WTC11 (cell line): ENCODE measurements around the gene TNKS2. TPM values are rescaled to one million over a fixed set of nuclear protein-coding genes. Genes with fewer than 3 reads are reported as not detected.

Source experiments
- ATAC-seq: fragments of 200-7000 bp; cut with Tn5 transposase; 2 replicates; pipeline ENCODE4 v1.10.0; 2021; ENCODE audit warnings: mild to moderate bottlenecking, moderate library complexity
- CTCF ChIA-PET: fragments of 300-600 bp; sonication (Branson Sonifier 250); formaldehyde crosslinking; loops from one replicate; lab custom pipeline; 2021; ENCODE audit warnings: antibody characterized with exemption; lab: Charles Lee
- POLR2A ChIA-PET: fragments of 350-600 bp; sonication (Branson Sonifier 250); formaldehyde crosslinking; loops from one replicate; lab custom pipeline; 2021; ENCODE audit warnings: antibody characterized with exemption; lab: Charles Lee
- DNase-seq: peaks from one replicate; pipeline ENCODE4 v3.0.0; 2021; ENCODE audit warnings: low spot score
- H3K27ac Mint-ChIP-seq: 2 replicates; pipeline ENCODE4 v1.8.0; 2021; ENCODE audit warnings: mixed read lengths
- H3K27me3 Mint-ChIP-seq: 2 replicates; pipeline ENCODE4 v1.8.0; 2021; ENCODE audit warnings: low read depth, mild to moderate bottlenecking, moderate library complexity, mixed read lengths
- H3K36me3 Mint-ChIP-seq: 2 replicates; pipeline ENCODE4 v1.8.0; 2021; ENCODE audit warnings: mixed read lengths
- H3K4me1 Mint-ChIP-seq: 2 replicates; pipeline ENCODE4 v1.8.0; 2022; ENCODE audit warnings: mixed read lengths
- H3K4me3 Mint-ChIP-seq: 2 replicates; pipeline ENCODE4 v1.8.0; 2021; ENCODE audit warnings: mild to moderate bottlenecking, moderate library complexity, mixed read lengths
- H3K9me3 Mint-ChIP-seq: 2 replicates; pipeline ENCODE4 v1.8.0; 2021; ENCODE audit warnings: mixed read lengths
- ARID4B ChIP-seq: sonication (generic); formaldehyde crosslinking; IDR thresholded peaks from 2 replicates; pipeline ENCODE4 v1.8.0; 2023; ENCODE audit warnings: missing genetic modification reagents, mild to moderate bottlenecking, borderline replicate concordance
- CBFB ChIP-seq: sonication (generic); formaldehyde crosslinking; IDR thresholded peaks from 2 replicates; pipeline ENCODE4 v1.8.1; 2022; ENCODE audit warnings: mild to moderate bottlenecking, low read depth, missing genetic modification reagents
- MYBL2 ChIP-seq: sonication (generic); formaldehyde crosslinking; IDR thresholded peaks from 2 replicates; pipeline ENCODE4 v1.8.1; 2023; ENCODE audit warnings: mild to moderate bottlenecking, moderate library complexity, missing genetic modification reagents
- PRDM15 ChIP-seq: sonication (generic); formaldehyde crosslinking; IDR thresholded peaks from 2 replicates; pipeline ENCODE4 v1.8.0; 2022; ENCODE audit warnings: missing genetic modification reagents
- PREB ChIP-seq: sonication (generic); formaldehyde crosslinking; IDR thresholded peaks from 2 replicates; pipeline ENCODE4 v1.8.1; 2022; ENCODE audit warnings: mild to moderate bottlenecking, missing genetic modification reagents, moderate library complexity, borderline replicate concordance
- PRRX2 ChIP-seq: fragments of 250-450 bp; sonication (Bioruptor Pico); IDR thresholded peaks from 2 replicates; pipeline ENCODE4 v1.8.0; 2021; ENCODE audit warnings: mild to moderate bottlenecking
- RELA ChIP-seq: sonication (generic); formaldehyde crosslinking; IDR thresholded peaks from 2 replicates; pipeline ENCODE4 v1.8.1; 2022; ENCODE audit warnings: missing genetic modification reagents, mild to moderate bottlenecking, borderline replicate concordance
- SOX15 ChIP-seq: fragments of 250-450 bp; sonication (Bioruptor Pico); IDR thresholded peaks from 2 replicates; pipeline ENCODE4 v1.9.0; 2021; ENCODE audit warnings: mild to moderate bottlenecking
- TCF7 ChIP-seq: sonication (generic); formaldehyde crosslinking; IDR thresholded peaks from 2 replicates; pipeline ENCODE4 v1.8.0; 2022; ENCODE audit warnings: mild to moderate bottlenecking, low read depth, missing genetic modification reagents, moderate library complexity
- ZNF138 ChIP-seq: sonication (generic); formaldehyde crosslinking; conservative IDR thresholded peaks from 2 replicates; pipeline ENCODE4 v1.8.1; 2022; ENCODE audit warnings: mild to moderate bottlenecking, moderate library complexity, missing genetic modification reagents
- ZNF416 ChIP-seq: fragments of 250-450 bp; sonication (Bioruptor Pico); IDR thresholded peaks from 2 replicates; pipeline ENCODE4 v1.9.0; 2021; ENCODE audit warnings: mild to moderate bottlenecking, inconsistent platforms
- ZNF425 ChIP-seq: fragments of 250-450 bp; sonication (Bioruptor Pico); conservative IDR thresholded peaks from 2 replicates; pipeline ENCODE4 v1.9.0; 2021; ENCODE audit warnings: mild to moderate bottlenecking
- total RNA-seq: library from RNA; stranded (reverse); gene quantifications from 3 replicates; pipeline ENCODE4 v1.2.3, GENCODE V29; 2021
- TF ChIP-seq, protein P1 (sequence below): sonication (generic); formaldehyde crosslinking; IDR thresholded peaks from 2 replicates; pipeline ENCODE4 v1.8.0; 2023; ENCODE audit warnings: mild to moderate bottlenecking, missing genetic modification reagents
- TF ChIP-seq, protein P2 (sequence below): sonication (generic); formaldehyde crosslinking; IDR thresholded peaks from 2 replicates; pipeline ENCODE4 v1.8.1; 2023; ENCODE audit warnings: mild to moderate bottlenecking, missing genetic modification reagents, moderate library complexity

TNKS2 gene
- total RNA-seq, 1 experiment from 2014 or later = 53.5 TPM

- peaks cover 24% of the 10 kb centered on the region for H3K9me3 Mint-ChIP-seq
- H3K4me1 Mint-ChIP-seq = peaks cover 7% of the 10 kb centered on the region
- CTCF ChIA-PET = no interaction called here
- H3K27ac Mint-ChIP-seq = no peak overlapping the region
- no peak for TF ChIP-seq PRRX2 (CRISPR knock-in tag)
- no peak for TF ChIP-seq ZNF425
- TF ChIP-seq SOX15 (CRISPR knock-in tag) = no peak
- TF ChIP-seq, protein P1, sequence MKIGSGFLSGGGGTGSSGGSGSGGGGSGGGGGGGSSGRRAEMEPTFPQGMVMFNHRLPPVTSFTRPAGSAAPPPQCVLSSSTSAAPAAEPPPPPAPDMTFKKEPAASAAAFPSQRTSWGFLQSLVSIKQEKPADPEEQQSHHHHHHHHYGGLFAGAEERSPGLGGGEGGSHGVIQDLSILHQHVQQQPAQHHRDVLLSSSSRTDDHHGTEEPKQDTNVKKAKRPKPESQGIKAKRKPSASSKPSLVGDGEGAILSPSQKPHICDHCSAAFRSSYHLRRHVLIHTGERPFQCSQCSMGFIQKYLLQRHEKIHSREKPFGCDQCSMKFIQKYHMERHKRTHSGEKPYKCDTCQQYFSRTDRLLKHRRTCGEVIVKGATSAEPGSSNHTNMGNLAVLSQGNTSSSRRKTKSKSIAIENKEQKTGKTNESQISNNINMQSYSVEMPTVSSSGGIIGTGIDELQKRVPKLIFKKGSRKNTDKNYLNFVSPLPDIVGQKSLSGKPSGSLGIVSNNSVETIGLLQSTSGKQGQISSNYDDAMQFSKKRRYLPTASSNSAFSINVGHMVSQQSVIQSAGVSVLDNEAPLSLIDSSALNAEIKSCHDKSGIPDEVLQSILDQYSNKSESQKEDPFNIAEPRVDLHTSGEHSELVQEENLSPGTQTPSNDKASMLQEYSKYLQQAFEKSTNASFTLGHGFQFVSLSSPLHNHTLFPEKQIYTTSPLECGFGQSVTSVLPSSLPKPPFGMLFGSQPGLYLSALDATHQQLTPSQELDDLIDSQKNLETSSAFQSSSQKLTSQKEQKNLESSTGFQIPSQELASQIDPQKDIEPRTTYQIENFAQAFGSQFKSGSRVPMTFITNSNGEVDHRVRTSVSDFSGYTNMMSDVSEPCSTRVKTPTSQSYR (CRISPR knock-in tag) = no peak
- TF ChIP-seq PREB = no peak
- no peak for TF ChIP-seq ZNF138
- TF ChIP-seq MYBL2 (CRISPR knock-in tag) = no peak
- TF ChIP-seq, protein P2, sequence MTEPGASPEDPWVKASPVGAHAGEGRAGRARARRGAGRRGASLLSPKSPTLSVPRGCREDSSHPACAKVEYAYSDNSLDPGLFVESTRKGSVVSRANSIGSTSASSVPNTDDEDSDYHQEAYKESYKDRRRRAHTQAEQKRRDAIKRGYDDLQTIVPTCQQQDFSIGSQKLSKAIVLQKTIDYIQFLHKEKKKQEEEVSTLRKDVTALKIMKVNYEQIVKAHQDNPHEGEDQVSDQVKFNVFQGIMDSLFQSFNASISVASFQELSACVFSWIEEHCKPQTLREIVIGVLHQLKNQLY (CRISPR knock-in tag) = no peak
- TF ChIP-seq TCF7 (CRISPR knock-in tag) = no peak
- no peak for TF ChIP-seq PRDM15
- no peak for TF ChIP-seq ZNF416 (CRISPR knock-in tag)
- TF ChIP-seq CBFB = no peak
- no peak for TF ChIP-seq RELA (CRISPR knock-in tag)
- no peak for TF ChIP-seq ARID4B (CRISPR knock-in tag)
- ATAC-seq (no peak), DNase-seq (no peak)
- H3K4me3 Mint-ChIP-seq = no peak overlapping the region
- no peaks in the 10 kb centered on the region for H3K27me3 Mint-ChIP-seq
- POLR2A ChIA-PET = no interaction called here
- H3K36me3 Mint-ChIP-seq = peaks cover 8% of the 10 kb centered on the region
These were observed 98.1 kb downstream of the TNKS2 start for GRCh38 chr10:91896212-91896756.
